SK-N-MC (cell line): ENCODE results near the gene TET1.
A peak's percentile ranks its signal among the peaks of the same experiment; 100 is the strongest.
"Not testable (repeated sequence)": the region's sequence is repeated elsewhere in the genome, so short reads cannot be mapped to it uniquely, and the experiment has no call there.

Source experiments
- DNase-seq: peaks from one replicate; pipeline ENCODE4 v3.0.0-alpha.2; 2011; ENCODE audit warnings: low read depth, low spot score
- H3K27ac ChIP-seq: fragments of 200-600 bp; sonication (generic); 2 replicates; pipeline ENCODE4 v1.5.1; 2016; ENCODE audit warnings: mixed run types
- H3K36me3 ChIP-seq: fragments of 200-600 bp; sonication (generic); 2 replicates; pipeline ENCODE4 v1.6.1; 2017; ENCODE audit warnings: antibody characterized with exemption, low read length, mixed read lengths; ENCODE audit not compliant: insufficient read depth
- H3K4me3 ChIP-seq: fragments of 200-600 bp; sonication (generic); 2 replicates; pipeline ENCODE4 v1.5.1; 2016
- H3K9ac ChIP-seq: fragments of 200-600 bp; sonication (generic); 2 replicates; pipeline ENCODE4 v1.8.0; 2017; ENCODE audit warnings: mixed run types, mixed read lengths; ENCODE audit not compliant: insufficient read length
- H3K9me3 ChIP-seq: fragments of 200-600 bp; sonication (generic); 2 replicates; pipeline ENCODE4 v1.6.1; 2017; ENCODE audit warnings: low read depth, mild to moderate bottlenecking, antibody characterized with exemption, low read length, moderate library complexity, mixed read lengths
- EZH2 ChIP-seq: fragments of 200-600 bp; sonication (generic); IDR thresholded peaks from one replicate; pipeline ENCODE4 v1.6.1; 2017; ENCODE audit warnings: antibody characterized with exemption
- FOXP2 ChIP-seq: optimal IDR thresholded peaks from 2 replicates; pipeline ENCODE3; 2011; ENCODE audit warnings: mild to moderate bottlenecking, moderate library complexity; ENCODE audit not compliant: insufficient read depth; ENCODE audit errors: extremely low read length, control extremely low read depth
- POLR2AphosphoS5 ChIP-seq: IDR thresholded peaks from 2 replicates; pipeline ENCODE4 v1.6.1; 2012; ENCODE audit warnings: mild to moderate bottlenecking, low read depth, low read length, borderline replicate concordance

TET1 gene

GRCh38 chr10:68576118-68576517, 16.0 kb downstream of the TET1 start:
- Histone ChIP-seq H3K9ac (no peak overlapping the region), H3K36me3 (no peaks in the 10 kb centered on the region), H3K4me3 (no peak overlapping the region), H3K27ac (no peak overlapping the region), H3K9me3 (no peaks in the 10 kb centered on the region)
- TF ChIP-seq FOXP2 (no peak), POLR2AphosphoS5 (no peak), EZH2 (no peak)
- DNase-seq: no peak

- Histone ChIP-seq H3K4me3 (no peak overlapping the region), H3K36me3 (no peaks in the 10 kb centered on the region)
- TF ChIP-seq POLR2AphosphoS5 (no peak), FOXP2 (no peak), EZH2 (no peak)
These were observed 18.8 kb downstream of the TET1 start for GRCh38 chr10:68578974-68579373.

DNA sequence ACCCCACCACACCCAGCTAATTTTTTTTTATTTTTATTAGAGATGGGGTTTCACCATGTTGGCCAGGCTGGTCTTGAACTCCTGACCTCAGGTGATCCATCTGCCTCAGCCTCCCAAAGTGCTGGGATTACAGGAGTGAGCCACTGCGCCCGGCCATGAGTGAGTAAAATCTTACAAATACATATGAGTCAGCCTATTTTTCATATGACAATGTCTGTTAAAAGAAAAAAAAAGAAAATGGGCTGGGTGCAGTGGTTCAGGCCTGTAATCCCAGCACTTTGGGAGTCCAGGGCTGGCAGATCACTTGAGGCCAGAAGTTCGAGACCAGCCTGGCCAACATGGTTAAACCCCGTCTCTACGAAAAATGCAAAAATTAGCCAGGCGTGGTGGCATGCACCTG, 24.1 kb downstream of the TET1 start:
- not testable (repeated sequence) for H3K9me3 ChIP-seq

More at GRCh38 chr10:68578974-68579373, 18.8 kb downstream of the TET1 start:
- no peak for DNase-seq
- H3K9me3 ChIP-seq: no peaks in the 10 kb centered on the region
- no peak overlapping the region for H3K9ac ChIP-seq
- H3K27ac ChIP-seq: no peak overlapping the region

GRCh38 chr10:68586606-68587305, 26.6 kb downstream of the TET1 start:
- peak overlapping the region; percentile 22; the same call in 1 of the 2 replicates for H3K27ac ChIP-seq
- TF ChIP-seq EZH2: no peak
- no peaks in the 10 kb centered on the region for H3K9me3 ChIP-seq
- H3K4me3 ChIP-seq: no peak overlapping the region
- no peak for DNase-seq
- H3K9ac ChIP-seq: no peak overlapping the region
- no peaks in the 10 kb centered on the region for H3K36me3 ChIP-seq

More for the DNA sequence above, 24.1 kb downstream of the TET1 start:
- H3K36me3 ChIP-seq, H3K27ac ChIP-seq, DNase-seq, H3K4me3 ChIP-seq, H3K9ac ChIP-seq: not testable (repeated sequence)

DNA sequence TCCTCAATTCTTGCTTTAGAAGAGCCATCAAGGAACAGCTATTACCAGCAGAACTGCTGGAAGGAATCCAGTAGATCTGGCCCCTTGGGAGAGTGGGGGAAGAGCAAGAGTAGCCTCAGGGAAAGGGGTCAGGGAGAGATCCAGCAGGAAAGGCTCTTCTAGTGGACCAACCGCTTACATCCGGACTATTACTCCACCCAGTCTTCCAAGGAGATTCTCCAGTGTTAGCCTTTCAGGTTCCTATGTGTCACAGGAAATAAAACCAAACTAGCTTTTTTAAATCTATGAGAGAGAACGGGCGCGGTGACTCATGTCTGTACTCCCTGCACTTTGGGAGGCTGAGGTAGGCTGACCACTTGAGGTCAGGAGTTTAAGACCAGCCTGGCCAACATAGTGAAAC, 34.3 kb downstream of the TET1 start:
- Histone ChIP-seq H3K9ac (no peak overlapping the region), H3K36me3 (no peaks in the 10 kb centered on the region), H3K27ac (no peak overlapping the region), H3K9me3 (no peaks in the 10 kb centered on the region), H3K4me3 (no peak overlapping the region)
- TF ChIP-seq EZH2 (no peak), FOXP2 (no peak), POLR2AphosphoS5 (no peak)
- no peak for DNase-seq

GRCh38 chr10:68595513-68595912, 35.4 kb downstream of the TET1 start:
- H3K9me3 ChIP-seq: no peaks in the 10 kb centered on the region
- H3K4me3 ChIP-seq: no peak overlapping the region
- no peak overlapping the region for H3K9ac ChIP-seq
- TF ChIP-seq EZH2 (no peak), POLR2AphosphoS5 (no peak), FOXP2 (no peak)
- no peak for DNase-seq
- no peak overlapping the region for H3K27ac ChIP-seq
- no peaks in the 10 kb centered on the region for H3K36me3 ChIP-seq

DNA sequence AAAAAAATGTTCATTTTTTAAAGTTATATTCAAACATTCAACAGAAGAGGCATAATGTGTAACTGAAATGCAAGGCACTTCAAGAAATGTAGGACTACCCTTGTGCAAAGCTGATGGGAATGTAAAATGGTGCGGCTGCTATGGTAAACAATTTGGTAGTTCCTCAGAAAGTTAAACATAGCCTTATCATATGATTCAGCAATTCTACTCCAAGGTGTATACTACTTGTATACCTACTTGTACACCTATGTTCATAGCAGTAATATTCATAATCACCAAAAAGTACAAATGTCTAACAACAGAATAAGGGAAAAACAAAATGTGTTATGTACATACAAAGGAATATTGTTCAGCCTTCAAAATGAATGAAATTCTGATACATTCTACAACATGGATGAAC, 37.3 kb downstream of the TET1 start:
- TF ChIP-seq FOXP2 (no peak), POLR2AphosphoS5 (no peak), EZH2 (no peak)
- Histone ChIP-seq H3K4me3 (no peak overlapping the region), H3K36me3 (0 out of 2 replicates have a peak, but pooled peaks cover under 1% of the 10 kb centered on the region), H3K27ac (peak overlapping the region; percentile 46; the same call in 1 of the 2 replicates), H3K9ac (no peak overlapping the region), H3K9me3 (no peaks in the 10 kb centered on the region)
- no peak for DNase-seq

- no peak for DNase-seq
- Histone ChIP-seq H3K9ac (peak overlapping the region; percentile 89), H3K36me3 (peaks cover 7% of the 10 kb centered on the region; the same call in 1 of the 2 replicates), H3K27ac (peak overlapping the region; percentile 95), H3K4me3 (no peak overlapping the region), H3K9me3 (no peaks in the 10 kb centered on the region)
- TF ChIP-seq EZH2: no peak
- no peak for TF ChIP-seq POLR2AphosphoS5
- TF ChIP-seq FOXP2: no peak
These were observed 39.0 kb downstream of the TET1 start for GRCh38 chr10:68598978-68599770.

DNA sequence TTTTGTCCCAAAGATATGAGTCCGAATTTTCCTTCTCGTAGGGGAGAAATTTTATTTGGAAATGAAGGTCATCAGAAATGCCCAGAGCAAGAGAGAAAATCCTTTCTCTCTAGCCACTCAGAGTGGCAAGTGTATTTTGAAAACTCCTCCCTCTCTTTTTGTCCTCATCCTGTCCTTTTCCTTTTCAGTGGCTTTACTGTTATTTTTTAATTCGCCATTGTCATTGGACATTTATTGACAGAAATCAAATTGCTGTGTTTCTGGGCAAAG, 39.6 kb downstream of the TET1 start:
- TF ChIP-seq EZH2 (no peak), FOXP2 (no peak), POLR2AphosphoS5 (no peak)
- no peaks in the 10 kb centered on the region for H3K9me3 ChIP-seq
- peak overlapping the region; percentile 89 for H3K9ac ChIP-seq
- DNase-seq: no peak
- H3K36me3 ChIP-seq: peaks cover 7% of the 10 kb centered on the region; the same call in 1 of the 2 replicates
- H3K4me3 ChIP-seq: peak overlapping the region; percentile 80
- H3K27ac ChIP-seq: peak overlapping the region; percentile 95
